GM19035 (cell line): ENCODE measurements around the gene TIRAP.

Experiments
- ATAC-seq: cut with Tn5 transposase; IDR thresholded peaks from one replicate; pipeline ENCODE4 v1.9.1; 2021; ENCODE audit not compliant: unreplicated experiment

The TIRAP gene

GRCh38 chr11:126319374-126319740 lies 36.5 kb downstream of the TIRAP start:
- no peak for ATAC-seq

- ATAC-seq: no peak
These were observed 40.1 kb downstream of the TIRAP start for GRCh38 chr11:126322996-126323395.

GRCh38 chr11:126327281-126328000 lies 44.5 kb downstream of the TIRAP start:
- no peak for ATAC-seq

GRCh38 chr11:126328001-126328390 lies 45.1 kb downstream of the TIRAP start:
- ATAC-seq: no peak

- ATAC-seq: no peak
These were observed 45.6 kb downstream of the TIRAP start for GRCh38 chr11:126328444-126328843.

GRCh38 chr11:126328938-126329643 lies 46.2 kb downstream of the TIRAP start:
- no peak for ATAC-seq

GRCh38 chr11:126329644-126330211 lies 46.8 kb downstream of the TIRAP start:
- no peak for ATAC-seq

- ATAC-seq: no peak
These were observed 48.4 kb downstream of the TIRAP start for GRCh38 chr11:126331286-126331685.

GRCh38 chr11:126332221-126332711 lies 49.4 kb downstream of the TIRAP start:
- no peak for ATAC-seq

- ATAC-seq: no peak
These were observed 50.2 kb downstream of the TIRAP start for GRCh38 chr11:126333142-126333541.

- ATAC-seq: no peak
These were observed 52.0 kb downstream of the TIRAP start for GRCh38 chr11:126334659-126335462.

GRCh38 chr11:126335463-126335760 lies 52.5 kb downstream of the TIRAP start:
- ATAC-seq: no peak

- no peak for ATAC-seq
These were observed 53.2 kb downstream of the TIRAP start for GRCh38 chr11:126336138-126336541.

- no peak for ATAC-seq
These were observed 53.8 kb downstream of the TIRAP start for GRCh38 chr11:126336671-126337101.

GRCh38 chr11:126337126-126337473 lies 54.2 kb downstream of the TIRAP start:
- ATAC-seq: no peak

GRCh38 chr11:126337474-126338241 lies 54.8 kb downstream of the TIRAP start:
- ATAC-seq: no peak

GRCh38 chr11:126338346-126339055 lies 55.6 kb downstream of the TIRAP start:
- ATAC-seq: no peak

GRCh38 chr11:126339073-126339862 lies 56.4 kb downstream of the TIRAP start:
- ATAC-seq: no peak

GRCh38 chr11:126339863-126340434 lies 57.1 kb downstream of the TIRAP start:
- ATAC-seq: no peak
